Erythroblast (primary cell): ENCODE results near the gene DRC1.

Experiments
- GATA1 ChIP-seq: IDR thresholded peaks from 2 replicates; pipeline ENCODE4 v1.6.1; 2011; ENCODE audit warnings: low read depth, mild to moderate bottlenecking, control low read depth, low read length, moderate library complexity
- POLR2A ChIP-seq: IDR thresholded peaks from 2 replicates; pipeline ENCODE4 v1.6.1; 2011; ENCODE audit warnings: mild to moderate bottlenecking, low read length

- TF ChIP-seq POLR2A (no peak), GATA1 (no peak)
Observed at GRCh38 chr2:26438926-26439325, 37.2 kb downstream of the DRC1 start.
